ENCODE results near the gene ISM2. TPM values are rescaled to one million over a fixed set of nuclear protein-coding genes. Genes with fewer than 3 reads are reported as not detected.

The ISM2 gene
- total RNA-seq, 1 experiment from 2014 or later: not detected

DNA sequence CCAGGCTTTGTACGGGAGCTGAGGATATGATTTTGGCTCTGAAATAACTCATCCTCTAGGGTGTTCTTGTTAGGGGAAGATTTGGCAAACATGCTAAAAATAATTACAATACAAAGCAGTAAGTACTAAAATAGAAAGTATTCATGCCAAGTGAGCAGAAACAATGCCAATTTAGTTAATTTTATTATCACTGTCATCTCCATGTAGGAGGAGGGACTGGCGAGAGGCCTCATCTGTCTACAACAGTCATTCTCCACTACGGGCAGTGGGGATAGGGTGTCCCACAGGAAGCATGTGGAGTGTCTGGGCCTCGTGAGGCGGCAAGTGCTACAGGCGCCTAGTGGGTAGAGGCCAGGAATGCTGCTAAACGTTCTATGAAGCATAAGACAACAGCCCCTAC lies 3.3 kb downstream of the ISM2 start:
- DNase-seq (ENCODE audit: low read depth in 1 of 2, low spot score in 2 of 2): no peak
- H3K4me3 ChIP-seq: no peak overlapping the region
- H3K9me3 ChIP-seq (replicated peaks): no peaks in the 10 kb centered on the region
- H3K27me3 ChIP-seq (replicated peaks): peaks cover 25% of the 10 kb centered on the region
- H3K4me1 ChIP-seq (replicated peaks): peaks cover 11% of the 10 kb centered on the region
- no peak overlapping the region for H3K27ac ChIP-seq
- H3K36me3 ChIP-seq: no peaks in the 10 kb centered on the region

DNA sequence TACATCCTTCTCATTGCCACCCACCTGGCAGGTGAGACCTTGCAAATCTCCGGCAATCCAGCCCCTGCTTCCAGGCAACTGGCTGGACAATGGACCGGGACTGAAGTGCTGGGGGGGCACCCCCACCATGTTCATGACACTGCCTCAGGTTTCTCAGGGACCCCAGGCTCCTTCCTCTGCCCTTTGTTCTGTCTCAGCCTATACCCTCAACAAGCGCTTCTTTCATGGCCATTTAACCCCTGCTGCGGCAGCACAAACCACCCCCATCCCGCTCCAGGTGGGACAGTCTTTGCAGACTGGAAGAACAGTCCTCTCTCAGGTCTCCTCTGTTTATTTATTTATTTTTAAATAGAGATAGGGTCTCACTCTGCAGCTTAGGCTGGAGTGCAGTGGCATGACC lies 7.6 kb downstream of the ISM2 start:
- Histone ChIP-seq H3K9me3 (replicated peaks) (no peaks in the 10 kb centered on the region), H3K4me1 (replicated peaks) (no peaks in the 10 kb centered on the region), H3K27ac (no peak overlapping the region)

DNA sequence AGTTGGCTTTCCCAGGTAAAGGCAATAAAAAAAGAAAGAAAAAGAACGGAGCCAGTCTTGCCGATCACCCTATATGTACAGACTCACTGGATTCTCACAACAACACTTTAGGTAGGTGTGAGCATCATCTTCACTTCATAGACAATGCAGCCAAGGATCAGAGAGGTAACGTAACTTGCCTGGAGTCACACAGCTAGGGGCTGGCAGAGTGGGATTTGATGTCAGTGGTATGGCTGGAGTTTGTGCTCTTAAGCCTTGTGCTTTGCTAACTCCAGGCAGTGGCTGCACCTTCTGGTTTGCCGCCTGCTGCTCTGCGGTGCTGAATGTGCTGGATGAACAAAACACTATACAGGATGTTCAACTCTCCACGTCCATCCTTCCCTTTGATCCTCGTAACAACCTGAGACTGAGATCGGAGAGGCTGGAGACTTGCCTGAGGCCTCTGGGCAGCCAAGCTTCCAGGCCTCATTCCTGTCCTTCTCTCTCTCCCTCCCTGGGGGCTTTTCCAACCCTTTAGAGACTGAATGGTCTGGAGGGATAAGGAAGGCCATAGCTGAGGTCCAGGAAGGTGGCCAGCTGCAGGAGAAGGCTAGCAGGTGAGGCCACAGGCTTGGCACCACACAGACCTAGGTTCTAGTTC lies 8.1 kb downstream of the ISM2 start:
- Histone ChIP-seq H3K27me3 (replicated peaks) (no peaks in the 10 kb centered on the region), H3K9me3 (replicated peaks) (no peaks in the 10 kb centered on the region), H3K4me1 (replicated peaks) (no peaks in the 10 kb centered on the region), H3K36me3 (no peaks in the 10 kb centered on the region), H3K4me3 (no peak overlapping the region), H3K27ac (no peak overlapping the region)
- no peak for DNase-seq (ENCODE audit: low read depth in 1 of 2, low spot score in 2 of 2)

More for the DNA sequence above, 7.6 kb downstream of the ISM2 start:
- Histone ChIP-seq H3K36me3 (no peaks in the 10 kb centered on the region), H3K27me3 (replicated peaks) (no peaks in the 10 kb centered on the region), H3K4me3 (no peak overlapping the region)
- DNase-seq (ENCODE audit: low read depth in 1 of 2, low spot score in 2 of 2): no peak

DNA sequence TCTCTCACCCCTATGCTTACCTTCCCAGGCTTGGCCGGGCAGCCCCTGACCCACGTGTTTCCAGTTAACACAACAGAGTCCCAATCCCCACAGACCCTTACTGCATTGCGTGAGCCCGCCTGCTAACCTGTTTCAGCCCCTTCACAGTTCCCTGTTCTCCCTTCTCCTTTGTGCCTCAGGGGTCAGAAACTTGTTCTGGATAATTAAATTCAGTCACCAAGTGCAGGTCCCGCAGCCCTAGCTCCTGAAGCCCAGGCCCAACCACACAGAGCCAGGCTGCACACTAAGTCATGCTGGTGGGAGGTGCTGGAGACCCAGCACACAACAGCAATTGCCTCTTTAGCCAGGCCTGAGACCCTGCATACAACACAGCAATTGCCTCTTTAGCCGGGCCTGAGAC lies 9.6 kb downstream of the ISM2 start:
- Histone ChIP-seq H3K4me3 (no peak overlapping the region), H3K9me3 (replicated peaks) (no peaks in the 10 kb centered on the region), H3K36me3 (no peaks in the 10 kb centered on the region), H3K27ac (no peak overlapping the region), H3K4me1 (replicated peaks) (no peaks in the 10 kb centered on the region), H3K27me3 (replicated peaks) (no peaks in the 10 kb centered on the region)
- no peak for DNase-seq (ENCODE audit: low read depth in 1 of 2, low spot score in 2 of 2)

DNA sequence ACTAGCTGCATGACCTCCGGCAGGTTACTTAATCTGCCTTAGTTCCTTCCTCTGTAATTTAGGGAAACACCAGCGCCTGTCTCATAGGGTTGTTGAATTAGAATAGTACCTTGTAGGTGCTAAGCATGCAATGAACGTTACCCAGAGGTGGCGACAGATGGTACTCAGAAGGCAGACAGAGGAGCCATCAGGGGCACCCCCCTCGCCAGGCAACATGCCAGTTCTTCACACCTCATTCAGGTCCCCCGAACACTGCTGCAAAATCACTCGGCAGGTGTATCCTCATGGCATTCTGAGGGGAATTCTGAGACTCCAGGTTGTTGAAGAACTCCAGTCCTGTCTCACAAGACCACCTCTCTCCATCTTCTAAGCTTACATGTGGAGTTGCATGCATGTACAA lies 10.1 kb downstream of the ISM2 start:
- no peaks in the 10 kb centered on the region for H3K36me3 ChIP-seq
- DNase-seq (ENCODE audit: low read depth in 1 of 2, low spot score in 2 of 2): no peak
- no peaks in the 10 kb centered on the region for H3K27me3 ChIP-seq (replicated peaks)
- H3K27ac ChIP-seq: no peak overlapping the region
- H3K9me3 ChIP-seq (replicated peaks): no peaks in the 10 kb centered on the region
- H3K4me3 ChIP-seq: no peak overlapping the region
- H3K4me1 ChIP-seq (replicated peaks): no peaks in the 10 kb centered on the region

DNA sequence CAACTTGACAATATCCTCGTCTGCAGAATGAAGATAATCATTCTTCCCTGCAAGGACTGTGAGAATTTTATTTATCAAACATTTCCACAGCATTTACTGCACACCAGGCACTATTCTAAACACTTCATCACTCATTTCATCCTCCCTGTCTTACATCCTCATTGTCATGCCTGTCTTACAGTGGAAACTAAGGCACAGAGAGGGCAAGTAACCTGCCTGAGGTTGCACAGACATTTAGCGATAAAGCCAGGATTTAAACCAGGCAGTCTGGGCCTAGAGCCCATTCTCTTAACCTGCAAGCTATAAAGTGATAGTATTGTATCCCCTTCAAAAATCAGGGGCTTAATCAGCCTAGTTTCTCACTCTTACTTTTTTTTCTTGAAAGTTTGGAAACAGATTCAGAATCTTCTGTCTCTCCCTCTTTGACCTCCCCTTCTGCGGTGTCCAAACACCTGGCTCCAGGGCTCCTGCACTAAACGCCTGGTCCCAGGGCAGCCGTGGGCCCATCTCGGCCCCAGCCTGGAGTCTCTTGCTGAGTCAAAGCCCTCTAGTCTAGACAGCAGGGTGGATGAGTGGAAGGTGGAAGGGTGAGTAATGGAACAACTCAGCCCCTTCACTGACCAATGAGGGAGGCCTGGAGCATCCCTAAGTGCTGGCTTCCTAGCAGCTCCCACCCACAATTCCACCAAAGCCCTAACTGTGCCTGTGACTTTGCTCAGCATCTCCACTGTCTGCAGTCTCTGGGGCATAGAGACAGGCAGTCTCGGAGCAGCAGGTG lies 12.5 kb downstream of the ISM2 start:
- Histone ChIP-seq H3K4me3 (no peak overlapping the region), H3K9me3 (replicated peaks) (no peaks in the 10 kb centered on the region), H3K27ac (no peak overlapping the region), H3K4me1 (replicated peaks) (no peaks in the 10 kb centered on the region), H3K36me3 (no peaks in the 10 kb centered on the region), H3K27me3 (replicated peaks) (no peaks in the 10 kb centered on the region)
- DNase-seq (ENCODE audit: low read depth in 1 of 2, low spot score in 2 of 2): no peak

DNA sequence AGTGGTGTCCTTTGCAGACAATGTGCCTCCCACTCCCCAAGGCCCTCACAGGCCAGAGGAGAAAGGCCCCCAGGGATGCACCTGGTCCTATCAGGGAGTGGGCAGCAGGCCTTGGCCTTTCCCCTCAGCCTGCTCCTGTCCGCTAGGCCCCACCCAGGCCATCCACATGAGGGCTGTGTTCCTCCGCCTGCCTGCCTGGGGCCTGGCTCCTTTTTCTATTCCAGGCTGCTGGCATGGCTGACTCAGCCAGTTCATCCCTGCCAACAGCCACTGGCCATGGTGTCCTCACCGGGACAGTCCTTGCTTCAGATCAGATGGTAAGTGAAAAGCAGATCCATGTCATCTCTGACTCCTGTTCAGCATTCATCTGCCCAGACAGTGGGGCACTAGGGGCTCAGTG lies 13.4 kb downstream of the ISM2 start:
- Histone ChIP-seq H3K9me3 (replicated peaks) (no peaks in the 10 kb centered on the region), H3K27me3 (replicated peaks) (no peaks in the 10 kb centered on the region), H3K4me1 (replicated peaks) (no peaks in the 10 kb centered on the region), H3K27ac (no peak overlapping the region), H3K4me3 (no peak overlapping the region), H3K36me3 (no peaks in the 10 kb centered on the region)
- no peak for DNase-seq (ENCODE audit: low read depth in 1 of 2, low spot score in 2 of 2)

DNA sequence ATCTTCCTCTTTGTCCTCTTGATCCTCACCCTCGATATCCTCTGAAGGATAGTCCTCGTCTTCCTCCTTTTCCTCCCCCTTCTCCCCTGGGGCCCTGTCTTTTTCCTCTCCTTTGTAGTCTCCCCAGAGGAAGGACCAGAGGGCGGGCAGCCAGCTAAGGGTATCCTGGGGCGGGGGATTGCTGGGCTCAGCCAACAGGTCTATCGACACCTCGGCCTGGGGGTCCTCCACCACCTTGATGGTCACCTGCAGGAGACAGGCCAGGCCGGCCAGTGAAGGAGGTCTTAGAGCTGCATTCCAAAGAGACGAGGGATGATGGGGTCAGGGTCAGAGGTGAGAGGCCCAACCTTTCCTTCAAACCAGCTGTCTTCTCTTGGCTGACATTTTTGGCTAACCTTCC lies 16.2 kb downstream of the ISM2 start:
- no peaks in the 10 kb centered on the region for H3K9me3 ChIP-seq (replicated peaks)
- H3K27ac ChIP-seq: no peak overlapping the region
- no peaks in the 10 kb centered on the region for H3K4me1 ChIP-seq (replicated peaks)
- no peaks in the 10 kb centered on the region for H3K36me3 ChIP-seq
- H3K4me3 ChIP-seq: no peak overlapping the region
- no peak for DNase-seq (ENCODE audit: low read depth in 1 of 2, low spot score in 2 of 2)
- H3K27me3 ChIP-seq (replicated peaks): no peaks in the 10 kb centered on the region

DNA sequence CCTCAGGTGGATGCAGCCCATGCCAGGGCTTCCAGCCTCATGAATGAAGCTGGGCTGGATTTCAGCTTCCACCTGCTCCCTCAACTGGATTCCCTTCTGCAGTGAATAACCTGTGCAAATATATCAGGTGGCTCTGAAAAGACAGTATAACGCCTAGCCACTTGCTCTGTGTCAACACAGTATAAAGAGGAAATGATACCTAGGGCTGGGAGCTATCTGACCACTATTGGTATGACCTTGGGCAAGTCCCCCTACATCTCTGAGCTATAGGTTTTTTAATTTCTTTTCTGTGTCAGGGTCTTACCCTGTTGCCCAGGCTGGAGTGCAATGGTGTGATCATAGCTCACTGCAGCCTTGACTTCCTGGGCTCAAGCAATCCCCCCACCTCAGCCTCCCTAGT lies 19.8 kb downstream of the ISM2 start:
- no peak for DNase-seq (ENCODE audit: low read depth in 1 of 2, low spot score in 2 of 2)
- Histone ChIP-seq H3K27ac (no peak overlapping the region), H3K9me3 (replicated peaks) (no peaks in the 10 kb centered on the region), H3K4me3 (no peak overlapping the region), H3K27me3 (replicated peaks) (0 out of 2 replicates have a peak, but pooled peaks cover 3% of the 10 kb centered on the region), H3K36me3 (no peaks in the 10 kb centered on the region), H3K4me1 (replicated peaks) (no peaks in the 10 kb centered on the region)

DNA sequence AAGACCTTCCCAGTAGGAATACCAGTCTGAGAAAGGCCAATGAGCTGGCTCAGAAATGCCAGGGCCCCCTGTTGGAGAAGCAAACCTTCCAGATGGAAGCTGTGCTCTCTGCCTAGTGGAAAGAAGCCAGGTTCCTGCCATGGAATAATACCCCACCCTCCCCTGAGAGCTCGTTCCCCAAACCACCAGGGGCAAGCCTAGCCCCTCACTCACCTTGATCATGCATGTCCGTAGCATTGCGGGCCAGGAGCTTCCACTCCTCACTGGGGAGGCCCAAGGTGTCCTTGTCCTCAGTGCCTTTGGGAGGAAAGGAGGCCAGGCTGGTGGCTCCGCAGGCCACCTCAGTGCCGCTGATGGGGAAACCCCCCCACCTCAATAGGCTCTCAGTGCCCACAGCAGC lies 20.6 kb downstream of the ISM2 start:
- H3K4me3 ChIP-seq: no peak overlapping the region
- no peak overlapping the region for H3K27ac ChIP-seq
- 0 out of 2 replicates have a peak, but pooled peaks cover 3% of the 10 kb centered on the region for H3K27me3 ChIP-seq (replicated peaks)
- no peak for DNase-seq (ENCODE audit: low read depth in 1 of 2, low spot score in 2 of 2)
- H3K4me1 ChIP-seq (replicated peaks): no peaks in the 10 kb centered on the region
- no peaks in the 10 kb centered on the region for H3K36me3 ChIP-seq
- no peaks in the 10 kb centered on the region for H3K9me3 ChIP-seq (replicated peaks)

DNA sequence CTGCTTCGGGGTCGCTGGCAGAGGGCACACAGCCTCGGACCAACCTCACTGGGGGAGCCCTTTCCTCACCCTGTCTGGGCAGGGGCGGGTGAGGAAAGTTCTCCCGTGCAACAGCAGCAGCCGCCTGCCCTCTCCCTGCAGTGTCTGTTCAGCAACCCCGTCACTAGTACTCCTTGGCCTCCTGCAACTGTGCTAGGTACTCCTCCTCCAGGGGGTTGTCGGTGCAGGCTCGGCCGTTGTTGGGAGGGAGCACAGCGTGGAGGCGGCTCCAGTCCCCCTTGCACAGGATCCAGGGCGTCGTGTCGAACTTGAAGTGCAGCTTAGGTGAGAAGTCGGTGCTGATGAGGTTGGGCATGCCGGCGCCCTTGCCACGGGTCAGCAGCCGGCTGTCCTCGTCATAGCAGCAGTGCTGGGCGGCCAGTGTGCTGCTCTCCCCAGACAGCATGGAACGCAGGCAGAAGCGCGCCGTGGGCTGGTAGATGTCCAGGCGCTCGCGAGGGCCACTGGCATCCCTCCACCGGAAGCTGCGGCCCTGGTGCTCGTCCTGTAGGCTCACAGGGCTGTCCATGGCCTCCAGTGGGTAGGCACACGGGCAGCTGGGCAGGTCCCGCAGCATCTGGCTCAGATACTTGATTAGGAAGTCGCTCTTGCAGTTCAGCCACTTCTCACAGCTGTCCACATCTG lies 23.0 kb downstream of the ISM2 start:
- Histone ChIP-seq H3K27me3 (replicated peaks) (0 out of 2 replicates have a peak, but pooled peaks cover 6% of the 10 kb centered on the region), H3K4me1 (replicated peaks) (no peaks in the 10 kb centered on the region), H3K4me3 (no peak overlapping the region), H3K36me3 (no peaks in the 10 kb centered on the region), H3K9me3 (replicated peaks) (no peaks in the 10 kb centered on the region), H3K27ac (no peak overlapping the region)
- no peak for DNase-seq (ENCODE audit: low read depth in 1 of 2, low spot score in 2 of 2)

DNA sequence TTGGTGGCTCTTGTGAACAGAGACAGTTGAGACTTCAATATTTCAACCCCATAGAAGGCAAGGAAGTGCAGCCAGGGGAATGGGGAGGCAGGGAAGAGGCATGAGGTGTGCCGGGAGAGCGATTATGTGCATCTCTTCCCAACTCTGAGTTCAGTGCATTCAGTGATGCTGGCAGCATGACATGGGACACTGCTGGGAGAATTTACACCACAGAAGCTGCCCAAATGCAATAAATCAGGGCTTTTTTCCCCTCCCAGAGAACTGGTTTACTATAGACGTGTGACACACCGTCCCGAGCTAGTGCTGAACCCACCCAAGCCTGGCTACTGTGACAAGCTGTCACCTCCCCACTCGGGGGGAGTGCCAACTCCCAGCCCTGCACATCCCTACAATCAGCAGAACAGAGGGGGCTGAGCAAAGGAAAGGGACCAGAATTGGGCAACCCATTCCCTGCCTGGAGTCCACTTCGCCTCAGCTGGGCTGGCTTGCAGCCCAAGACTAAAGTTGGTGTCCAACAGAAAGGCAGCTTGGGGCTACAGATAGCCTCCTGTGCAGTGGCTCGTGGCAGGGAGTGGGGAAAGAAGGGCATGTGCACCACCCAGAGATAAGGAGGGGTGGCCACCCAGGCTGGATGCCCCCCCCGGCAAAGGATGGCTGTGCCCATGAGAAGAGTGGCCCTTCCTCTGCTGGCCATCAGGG lies 24.0 kb downstream of the ISM2 start:
- Histone ChIP-seq H3K9me3 (replicated peaks) (no peaks in the 10 kb centered on the region), H3K27me3 (replicated peaks) (0 out of 2 replicates have a peak, but pooled peaks cover 6% of the 10 kb centered on the region)

DNA sequence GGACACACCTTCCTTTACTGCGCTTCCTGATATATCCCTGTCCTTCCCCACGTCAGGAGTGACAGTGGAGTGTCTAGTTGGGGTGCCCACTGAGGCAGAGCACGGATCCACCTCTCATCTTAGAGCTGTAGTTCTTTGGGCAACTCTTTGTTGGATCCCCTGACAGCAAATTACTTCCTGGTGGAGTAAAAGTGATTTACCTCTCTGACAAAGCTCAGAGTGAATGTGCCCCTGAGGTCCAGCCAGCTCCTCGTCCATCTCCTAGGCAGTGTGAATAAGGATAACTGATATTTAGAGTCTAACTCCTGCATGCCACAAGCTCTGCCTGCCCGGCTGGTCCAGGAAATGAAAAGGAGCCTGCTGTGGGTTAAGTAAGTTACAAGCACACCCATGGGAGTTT lies 24.7 kb downstream of the ISM2 start:
- peaks cover 9% of the 10 kb centered on the region for H3K36me3 ChIP-seq
- H3K4me3 ChIP-seq: no peak overlapping the region
- no peaks in the 10 kb centered on the region for H3K4me1 ChIP-seq (replicated peaks)

More for the DNA sequence above, 24.0 kb downstream of the ISM2 start:
- no peak overlapping the region for H3K4me3 ChIP-seq
- H3K36me3 ChIP-seq: peaks cover 2% of the 10 kb centered on the region; the same call in 1 of the 2 replicates
- H3K4me1 ChIP-seq (replicated peaks): no peaks in the 10 kb centered on the region
- no peak overlapping the region for H3K27ac ChIP-seq
- no peak for DNase-seq (ENCODE audit: low read depth in 1 of 2, low spot score in 2 of 2)

More for the DNA sequence above, 24.7 kb downstream of the ISM2 start:
- no peaks in the 10 kb centered on the region for H3K9me3 ChIP-seq (replicated peaks)
- H3K27me3 ChIP-seq (replicated peaks): 0 out of 2 replicates have a peak, but pooled peaks cover 6% of the 10 kb centered on the region
- no peak for DNase-seq (ENCODE audit: low read depth in 1 of 2, low spot score in 2 of 2)
- H3K27ac ChIP-seq: no peak overlapping the region

All from SJSA1 (cell line).